ENCODE data around the gene DLX2. TPM values are rescaled to one million over a fixed set of nuclear protein-coding genes. Genes with fewer than 3 reads are reported as not detected.
"Not testable (repeated sequence)": the region's sequence is repeated elsewhere in the genome, so short reads cannot be mapped to it uniquely, and the experiment has no call there.

DLX2 gene
- total RNA-seq, result under 1 TPM in 1 of 2 experiments, not detected in 1; 0.12 TPM

DNA sequence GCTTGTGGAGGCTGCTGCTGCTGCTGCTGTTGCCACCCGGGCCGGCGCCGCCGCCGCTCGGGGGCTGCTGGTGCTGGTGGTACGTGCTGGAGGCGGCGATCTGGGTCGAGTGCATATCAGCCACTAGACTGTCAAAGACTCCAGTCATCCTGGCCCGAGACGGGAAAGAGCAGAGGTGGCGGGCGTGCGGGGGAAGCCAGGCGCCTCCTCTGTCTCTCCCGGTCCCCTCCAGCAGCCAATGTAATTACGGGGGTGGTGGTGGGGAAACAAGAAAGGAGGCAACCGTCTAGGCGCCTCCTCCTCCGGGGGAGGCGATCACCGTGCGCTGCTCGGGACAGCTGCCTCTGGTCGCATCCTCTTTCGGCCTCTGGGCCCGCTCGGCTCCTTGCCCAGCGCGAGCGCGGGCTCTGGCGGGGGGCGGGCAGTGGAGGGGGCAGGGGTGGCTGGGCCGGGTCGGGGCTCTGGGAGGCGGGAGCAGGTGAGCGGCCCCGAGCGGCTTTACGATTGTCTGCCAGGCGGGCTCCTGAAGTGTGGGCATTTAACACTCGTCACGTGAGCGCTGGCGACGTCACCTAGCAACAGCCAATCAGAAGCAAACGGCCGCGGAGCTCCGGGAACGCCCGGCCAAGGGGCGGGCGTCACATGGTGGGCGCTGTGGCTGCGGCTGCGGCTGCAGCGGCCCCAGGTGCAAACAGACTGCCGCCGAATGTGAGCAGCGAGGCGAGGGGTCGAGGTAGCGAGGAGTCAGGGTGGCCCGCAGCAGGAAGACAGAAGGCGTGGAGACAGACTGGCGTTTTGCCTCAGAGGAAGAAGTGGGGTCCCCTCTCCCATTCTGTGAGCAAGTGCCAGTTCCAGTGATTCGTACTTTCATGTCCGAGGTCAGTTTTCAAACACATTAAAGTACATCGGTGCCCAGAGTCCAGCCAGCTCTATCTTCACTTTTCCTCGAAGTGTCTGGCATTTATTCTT, at the start of gene DLX2:
Gene DLX2 (minus strand): TSS at position 510 of the 969 bp plus-strand sequence. CDS start 362 bp downstream, at position 148.
- CTCF ChIA-PET, result interaction anchor here (0.6 to 7.8 kb wide), 21 partner anchors 10 to 414 kb away, joined by 3 to 142 read pairs (median 5); partner anchors contain the start of genes DLX1 and METAP1D
- H3K4me3 Mint-ChIP-seq, result peak within 1 kb of the TSS; percentile 67
- H3K9me3 Mint-ChIP-seq (ENCODE audit: low read depth), result no peaks in the 10 kb centered on the region
- peaks cover 3% of the 10 kb centered on the region for H3K36me3 Mint-ChIP-seq
- peak within 1 kb of the TSS; percentile 63 for H3K27ac Mint-ChIP-seq
- DNase-seq, result peak; percentile 84
- peak; percentile 64 for ATAC-seq
- peaks cover 83% of the 10 kb centered on the region for H3K27me3 Mint-ChIP-seq
- peaks cover 54% of the 10 kb centered on the region for H3K4me1 Mint-ChIP-seq

GRCh38 chr2:172147944-172148650, 45.4 kb upstream of the DLX2 start:
- no peak for ATAC-seq
- no peak overlapping the region for H3K4me3 Mint-ChIP-seq

GRCh38 chr2:172143817-172144216, 41.1 kb upstream of the DLX2 start:
- DNase-seq, result no peak
- H3K36me3 Mint-ChIP-seq, result no peaks in the 10 kb centered on the region

More at GRCh38 chr2:172147944-172148650, 45.4 kb upstream of the DLX2 start:
- Mint-ChIP-seq H3K36me3 (no peaks in the 10 kb centered on the region), H3K27me3 (peaks cover 30% of the 10 kb centered on the region), H3K4me1 (peaks cover 5% of the 10 kb centered on the region), H3K27ac (no peak overlapping the region), H3K9me3 (ENCODE audit: low read depth) (no peaks in the 10 kb centered on the region)
- no peak for DNase-seq
- CTCF ChIA-PET, result no interaction called here

DNA sequence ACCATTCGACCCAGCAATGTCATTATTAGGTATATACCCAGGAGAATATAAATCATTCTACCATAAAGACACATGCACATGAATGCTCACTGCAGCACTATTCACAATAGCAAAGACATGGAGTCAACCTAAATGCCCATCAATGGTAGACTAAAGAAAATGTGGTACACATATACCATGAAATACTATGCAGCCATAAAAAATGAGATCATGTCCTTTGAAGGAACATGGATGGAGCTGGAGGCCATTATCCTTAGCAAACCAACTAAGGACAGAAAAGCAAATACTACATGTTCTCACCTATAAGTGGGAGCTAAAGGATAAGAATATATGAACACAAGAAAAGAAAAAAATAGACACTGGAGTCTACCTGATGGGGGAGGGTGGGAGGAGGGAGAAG, 36.0 kb upstream of the DLX2 start:
- not testable (repeated sequence) for DNase-seq; H3K4me1 Mint-ChIP-seq; H3K36me3 Mint-ChIP-seq; H3K4me3 Mint-ChIP-seq; H3K27ac Mint-ChIP-seq; H3K9me3 Mint-ChIP-seq (ENCODE audit: low read depth); ATAC-seq
- CTCF ChIA-PET, result interaction anchor here (2.5 kb wide), 1 partner anchor 11 kb away, joined by 15 read pairs; no protein-coding TSS in a partner anchor
- H3K27me3 Mint-ChIP-seq, result peaks cover 29% of the 10 kb centered on the region

More at GRCh38 chr2:172143817-172144216, 41.1 kb upstream of the DLX2 start:
- no peak overlapping the region for H3K27ac Mint-ChIP-seq
- H3K4me3 Mint-ChIP-seq, result no peak overlapping the region
- H3K9me3 Mint-ChIP-seq (ENCODE audit: low read depth), result no peaks in the 10 kb centered on the region
- H3K27me3 Mint-ChIP-seq, result peaks cover 13% of the 10 kb centered on the region
- ATAC-seq, result no peak
- peaks cover 4% of the 10 kb centered on the region for H3K4me1 Mint-ChIP-seq
- CTCF ChIA-PET, result no interaction called here

- CTCF ChIA-PET, result no interaction called here
- no peaks in the 10 kb centered on the region for H3K36me3 Mint-ChIP-seq
- peaks cover 30% of the 10 kb centered on the region for H3K27me3 Mint-ChIP-seq
- no peaks in the 10 kb centered on the region for H3K4me1 Mint-ChIP-seq
- peaks cover 3% of the 10 kb centered on the region for H3K9me3 Mint-ChIP-seq (ENCODE audit: low read depth)
- no peak for DNase-seq
- no peak overlapping the region for H3K27ac Mint-ChIP-seq
- no peak for ATAC-seq
- no peak overlapping the region for H3K4me3 Mint-ChIP-seq
Observed at GRCh38 chr2:172137943-172138342, 35.2 kb upstream of the DLX2 start.

DNA sequence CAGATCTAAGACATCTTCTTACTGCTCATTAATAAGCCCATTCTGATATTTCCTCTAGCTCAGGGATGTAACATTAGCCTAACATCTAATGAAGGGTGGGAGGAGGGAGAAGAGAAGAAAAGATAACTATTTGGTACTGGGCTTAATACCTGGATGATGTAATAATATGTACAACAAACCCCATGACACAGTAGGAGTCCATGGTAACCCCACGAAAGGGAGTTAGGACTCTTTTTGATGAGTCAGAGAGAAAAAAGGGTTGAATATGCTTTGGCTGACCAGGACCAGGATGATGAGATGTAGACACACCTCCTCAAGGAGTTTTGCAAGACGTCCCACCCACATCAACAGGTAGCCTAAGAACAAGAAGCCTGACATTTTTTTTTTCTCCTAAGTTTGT, 34.4 kb upstream of the DLX2 start:
- Mint-ChIP-seq H3K36me3 (no peaks in the 10 kb centered on the region), H3K4me3 (no peak overlapping the region), H3K4me1 (no peaks in the 10 kb centered on the region), H3K27me3 (peaks cover 32% of the 10 kb centered on the region), H3K27ac (no peak overlapping the region), H3K9me3 (ENCODE audit: low read depth) (peaks cover 3% of the 10 kb centered on the region)
- ATAC-seq (no peak), DNase-seq (no peak)
- CTCF ChIA-PET, result interaction anchor here (2.6 kb wide), 1 partner anchor 10 kb away, joined by 10 read pairs; no protein-coding TSS in a partner anchor

- H3K27me3 Mint-ChIP-seq, result peaks cover 32% of the 10 kb centered on the region
- H3K4me3 Mint-ChIP-seq, result no peak overlapping the region
- peaks cover 3% of the 10 kb centered on the region for H3K9me3 Mint-ChIP-seq (ENCODE audit: low read depth)
- ATAC-seq (no peak), DNase-seq (no peak)
- CTCF ChIA-PET, result interaction anchor here (2.6 kb wide), 1 partner anchor 8 kb away, joined by 10 read pairs; no protein-coding TSS in a partner anchor
- no peaks in the 10 kb centered on the region for H3K36me3 Mint-ChIP-seq
- H3K27ac Mint-ChIP-seq, result no peak overlapping the region
- H3K4me1 Mint-ChIP-seq, result no peaks in the 10 kb centered on the region
Observed at GRCh38 chr2:172135446-172135845, 32.7 kb upstream of the DLX2 start.

DNA sequence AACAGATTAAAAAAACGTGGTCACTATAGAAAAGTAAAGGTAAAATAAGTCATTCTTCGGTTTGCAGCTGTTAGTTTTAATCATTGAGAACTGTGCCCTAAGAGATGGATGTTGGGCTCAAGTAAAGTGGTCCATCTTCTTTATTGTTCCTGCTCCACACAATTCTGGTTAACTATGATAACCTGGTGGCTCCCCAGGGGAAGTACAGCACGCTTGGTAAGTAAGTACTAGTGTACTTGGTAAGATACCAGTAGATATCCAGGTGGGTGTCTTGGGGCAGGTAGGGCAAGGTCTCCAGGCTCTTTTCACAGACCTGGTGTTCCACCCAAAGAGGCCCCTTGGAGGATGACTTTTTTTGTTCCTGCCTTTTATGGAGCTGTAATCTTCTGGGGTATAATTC, 31.6 kb upstream of the DLX2 start:
- ATAC-seq, result no peak
- CTCF ChIA-PET, result no interaction called here
- H3K36me3 Mint-ChIP-seq, result no peaks in the 10 kb centered on the region
- H3K4me1 Mint-ChIP-seq, result no peaks in the 10 kb centered on the region
- DNase-seq, result no peak
- no peak overlapping the region for H3K27ac Mint-ChIP-seq
- H3K27me3 Mint-ChIP-seq, result peaks cover 31% of the 10 kb centered on the region
- no peak overlapping the region for H3K4me3 Mint-ChIP-seq
- peaks cover 3% of the 10 kb centered on the region for H3K9me3 Mint-ChIP-seq (ENCODE audit: low read depth)

DNA sequence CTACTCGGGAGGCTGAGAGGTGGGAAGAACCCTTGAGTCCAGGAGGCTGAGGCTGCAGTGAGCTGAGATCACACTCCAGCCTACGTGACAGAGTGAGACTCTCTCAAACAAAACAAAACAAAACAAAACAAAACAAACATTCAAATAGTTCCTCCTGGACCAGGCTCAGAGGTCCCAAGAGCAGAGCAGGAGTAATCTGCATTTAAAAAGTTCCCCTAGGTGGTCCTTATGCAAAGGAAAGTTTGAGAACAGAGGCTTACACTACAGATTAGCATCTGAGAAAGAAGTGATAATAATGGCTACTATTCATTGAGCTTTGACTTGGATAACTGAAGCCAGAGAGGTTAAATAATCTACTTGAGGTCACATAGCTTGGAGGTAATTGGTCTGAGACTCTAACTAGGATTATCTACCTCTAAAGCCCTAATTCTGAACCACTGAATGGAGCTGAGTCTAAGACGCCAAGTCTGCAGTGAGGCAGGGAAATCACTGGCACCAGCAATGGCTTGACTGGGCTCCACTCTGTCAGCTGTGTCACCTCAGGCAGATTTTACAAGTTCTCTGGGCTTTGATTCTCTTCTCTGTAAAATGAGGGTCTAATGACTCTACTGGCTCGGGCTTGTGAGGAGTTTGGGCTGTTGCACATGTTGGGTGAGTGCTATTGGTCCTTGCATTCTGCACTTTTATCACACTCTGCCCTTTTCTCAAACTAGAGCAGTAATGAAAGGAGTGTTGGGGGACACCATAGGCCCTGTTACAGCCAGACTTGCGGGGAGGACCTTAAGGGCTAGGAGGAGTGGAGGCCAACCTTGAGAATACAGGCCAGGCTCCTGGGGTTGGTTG, 29.2 kb upstream of the DLX2 start:
- H3K9me3 Mint-ChIP-seq (ENCODE audit: low read depth), result no peaks in the 10 kb centered on the region
- peaks cover 24% of the 10 kb centered on the region for H3K27me3 Mint-ChIP-seq
- no peaks in the 10 kb centered on the region for H3K4me1 Mint-ChIP-seq
- no peaks in the 10 kb centered on the region for H3K36me3 Mint-ChIP-seq
- H3K27ac Mint-ChIP-seq, result no peak overlapping the region
- CTCF ChIA-PET, result interaction anchor here (1.0 kb wide), 1 partner anchor 330 kb away, joined by 3 read pairs; no protein-coding TSS in a partner anchor
- DNase-seq (no peak), ATAC-seq (no peak)
- no peak overlapping the region for H3K4me3 Mint-ChIP-seq

DNA sequence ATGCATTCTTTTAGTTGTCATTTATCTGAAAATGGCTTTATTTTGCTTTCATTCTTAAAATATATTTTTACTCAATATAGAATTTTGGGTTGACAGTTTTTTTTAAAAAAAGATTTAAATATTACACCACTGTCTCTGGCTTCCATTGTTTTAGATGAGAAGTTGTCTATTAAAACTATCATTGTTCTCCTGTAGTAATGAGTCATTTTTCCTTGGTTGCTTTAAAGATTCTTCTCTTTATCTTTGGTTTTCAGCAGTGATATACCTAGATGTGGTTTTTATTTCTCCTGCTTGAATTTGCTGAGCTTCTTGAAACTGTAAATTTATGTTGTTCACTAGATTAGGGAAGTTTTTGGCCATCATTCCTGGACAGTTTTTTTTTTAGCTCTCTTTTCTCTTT, 26.7 kb upstream of the DLX2 start:
- H3K9me3 Mint-ChIP-seq (ENCODE audit: low read depth), result no peaks in the 10 kb centered on the region
- CTCF ChIA-PET, result interaction anchor here (0.7 to 3.5 kb wide), 4 partner anchors 10 to 580 kb away, joined by 3 to 15 read pairs (median 4); no protein-coding TSS in a partner anchor
- no peaks in the 10 kb centered on the region for H3K4me1 Mint-ChIP-seq
- no peak overlapping the region for H3K27ac Mint-ChIP-seq
- no peaks in the 10 kb centered on the region for H3K36me3 Mint-ChIP-seq
- peaks cover 12% of the 10 kb centered on the region for H3K27me3 Mint-ChIP-seq
- ATAC-seq, result no peak
- no peak for DNase-seq
- no peak overlapping the region for H3K4me3 Mint-ChIP-seq

DNA sequence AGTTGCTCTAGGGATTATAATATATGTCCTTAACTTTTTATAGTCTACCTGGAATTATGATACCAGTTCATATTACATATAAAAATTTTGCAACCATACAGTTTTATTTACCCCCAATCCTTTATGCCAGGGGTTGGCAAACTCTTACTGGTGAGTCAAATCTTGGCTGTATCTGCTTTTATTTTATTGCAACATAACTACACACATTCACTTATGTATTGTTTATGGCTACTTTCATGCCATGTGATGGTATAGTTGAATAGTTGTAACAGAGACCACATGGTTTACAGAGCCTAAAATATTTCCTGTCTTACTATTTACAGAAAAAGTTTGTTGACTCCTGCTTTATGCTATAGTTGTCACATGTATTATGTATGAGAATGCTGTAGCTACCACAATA, 25.8 kb upstream of the DLX2 start:
- Mint-ChIP-seq H3K27ac (no peak overlapping the region), H3K9me3 (ENCODE audit: low read depth) (no peaks in the 10 kb centered on the region), H3K36me3 (no peaks in the 10 kb centered on the region), H3K4me3 (no peak overlapping the region), H3K4me1 (no peaks in the 10 kb centered on the region), H3K27me3 (peaks cover 8% of the 10 kb centered on the region)
- DNase-seq (no peak), ATAC-seq (no peak)
- CTCF ChIA-PET, result interaction anchor here (0.7 to 3.5 kb wide), 6 partner anchors 11 to 555 kb away, joined by 3 to 20 read pairs (median 6); partner anchors contain the start of gene DLX2

DNA sequence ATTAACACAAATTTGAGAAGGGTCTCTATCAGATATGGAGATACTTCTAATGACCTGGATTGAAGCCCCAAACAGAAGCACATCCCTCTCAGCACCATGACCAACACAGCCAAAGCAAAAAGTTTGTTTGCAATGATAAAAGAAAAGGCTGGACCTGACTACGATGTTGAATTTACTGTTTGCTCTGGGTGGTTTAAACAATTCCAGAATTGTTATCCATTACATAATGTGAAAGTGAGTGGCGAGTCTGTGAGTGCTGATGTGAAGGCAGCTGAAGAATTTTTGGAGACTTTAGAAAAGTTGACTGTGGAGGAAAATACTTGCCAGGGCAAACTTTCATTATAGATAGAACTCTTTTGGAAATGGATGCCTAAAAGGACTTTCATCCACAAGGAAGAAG, 17.4 kb upstream of the DLX2 start:
- CTCF ChIA-PET, result interaction anchor here (1.5 kb wide), 1 partner anchor 14 kb away, joined by 6 read pairs; no protein-coding TSS in a partner anchor
- no peak overlapping the region for H3K27ac Mint-ChIP-seq

More for the DNA sequence above, 17.4 kb upstream of the DLX2 start:
- Mint-ChIP-seq H3K9me3 (ENCODE audit: low read depth) (no peaks in the 10 kb centered on the region), H3K4me1 (no peaks in the 10 kb centered on the region), H3K4me3 (no peak overlapping the region), H3K27me3 (peaks cover 19% of the 10 kb centered on the region), H3K36me3 (no peaks in the 10 kb centered on the region)
- DNase-seq, result no peak
- ATAC-seq, result no peak
